HG03575 (cell line): Measurements from ENCODE around the gene SH3BP4.

Experiments used
- ATAC-seq: cut with Tn5 transposase; IDR thresholded peaks from one replicate; pipeline ENCODE4 v1.9.1; 2021; ENCODE audit not compliant: unreplicated experiment, insufficient number of reproducible peaks, low FRiP score; ENCODE audit errors: extremely low read depth

The SH3BP4 gene

GRCh38 chr2:234961784-234962183 is 10.0 kb downstream of the SH3BP4 start:
- no peak for ATAC-seq

- no peak for ATAC-seq
Measured at GRCh38 chr2:234963773-234964615, 12.2 kb downstream of the SH3BP4 start.

GRCh38 chr2:234964631-234965461 is 13.0 kb downstream of the SH3BP4 start:
- no peak for ATAC-seq

GRCh38 chr2:234966340-234966739 is 14.5 kb downstream of the SH3BP4 start:
- ATAC-seq: no peak

GRCh38 chr2:234967201-234967869 is 15.5 kb downstream of the SH3BP4 start:
- no peak for ATAC-seq

GRCh38 chr2:234967870-234968208 is 16.0 kb downstream of the SH3BP4 start:
- ATAC-seq: no peak

- no peak for ATAC-seq
Measured at GRCh38 chr2:234968631-234969305, 17.0 kb downstream of the SH3BP4 start.

- ATAC-seq: no peak
Measured at GRCh38 chr2:234969306-234970098, 17.7 kb downstream of the SH3BP4 start.

GRCh38 chr2:234970099-234970440 is 18.3 kb downstream of the SH3BP4 start:
- no peak for ATAC-seq

- no peak for ATAC-seq
Measured at GRCh38 chr2:234970477-234970882, 18.7 kb downstream of the SH3BP4 start.

- ATAC-seq: no peak
Measured at GRCh38 chr2:234971496-234971895, 19.7 kb downstream of the SH3BP4 start.

- no peak for ATAC-seq
Measured at GRCh38 chr2:234973008-234973407, 21.2 kb downstream of the SH3BP4 start.

- no peak for ATAC-seq
Measured at GRCh38 chr2:234974501-234975385, 22.9 kb downstream of the SH3BP4 start.

GRCh38 chr2:234975611-234976010 is 23.8 kb downstream of the SH3BP4 start:
- no peak for ATAC-seq

GRCh38 chr2:234976479-234977227 is 24.8 kb downstream of the SH3BP4 start:
- no peak for ATAC-seq

GRCh38 chr2:234977228-234977679 is 25.4 kb downstream of the SH3BP4 start:
- no peak for ATAC-seq
